ENCODE measurements around the gene KRTAP5-5. TPM values are rescaled to one million over a fixed set of nuclear protein-coding genes. Genes with fewer than 3 reads are reported as not detected.
"Not testable (repeated sequence)": the region's sequence is repeated elsewhere in the genome, so short reads cannot be mapped to it uniquely, and the experiment has no call there.

KRTAP5-5 gene
- polyA plus RNA-seq, 1 donor from 2014 or later: not detected

GRCh38 chr11:1644601-1645356 is 15.2 kb downstream of the KRTAP5-5 start:
- H3K79me2 ChIP-seq (replicated peaks; ENCODE audit: insufficient read depth, low read length): no peaks in the 10 kb centered on the region
- no peak overlapping the region for H3K4me3 ChIP-seq (ENCODE audit: low read length)
- no peak overlapping the region for H3K27ac ChIP-seq (ENCODE audit: low read length)
- no peaks in the 10 kb centered on the region for H4K20me1 ChIP-seq (ENCODE audit: insufficient read depth)
- no peaks in the 10 kb centered on the region for H3K36me3 ChIP-seq (ENCODE audit: insufficient read depth, low read length)
- H3K9me3 ChIP-seq (ENCODE audit: low read length): no peaks in the 10 kb centered on the region
- no peaks in the 10 kb centered on the region for H3F3A ChIP-seq (ENCODE audit: insufficient read depth, low read length, poor library complexity, severe bottlenecking)
- H3K27me3 ChIP-seq (ENCODE audit: insufficient read depth, low read depth, low read length): no peaks in the 10 kb centered on the region
- no peak overlapping the region for H2AFZ ChIP-seq (ENCODE audit: low read depth, low read length)
- TF ChIP-seq TAF1 (IDR thresholded peaks at IDR 0.05; ENCODE audit: low read depth) (no peak), RAD21 (conservative IDR thresholded peaks at IDR 0.05) (no peak), MXI1 (conservative IDR thresholded peaks at IDR 0.05; ENCODE audit: poor library complexity, severe bottlenecking) (no peak), EP300 (conservative IDR thresholded peaks at IDR 0.05; ENCODE audit: poor library complexity, severe bottlenecking) (no peak), POLR2AphosphoS5 (IDR thresholded peaks at IDR 0.05) (no peak), EZH2 (IDR thresholded peaks at IDR 0.05; ENCODE audit: borderline replicate concordance, insufficient read depth, low read length, poor library complexity, severe bottlenecking) (no peak), REST (IDR thresholded peaks at IDR 0.05; ENCODE audit: borderline replicate concordance) (no peak)
- TF ChIP-seq, protein P1, sequence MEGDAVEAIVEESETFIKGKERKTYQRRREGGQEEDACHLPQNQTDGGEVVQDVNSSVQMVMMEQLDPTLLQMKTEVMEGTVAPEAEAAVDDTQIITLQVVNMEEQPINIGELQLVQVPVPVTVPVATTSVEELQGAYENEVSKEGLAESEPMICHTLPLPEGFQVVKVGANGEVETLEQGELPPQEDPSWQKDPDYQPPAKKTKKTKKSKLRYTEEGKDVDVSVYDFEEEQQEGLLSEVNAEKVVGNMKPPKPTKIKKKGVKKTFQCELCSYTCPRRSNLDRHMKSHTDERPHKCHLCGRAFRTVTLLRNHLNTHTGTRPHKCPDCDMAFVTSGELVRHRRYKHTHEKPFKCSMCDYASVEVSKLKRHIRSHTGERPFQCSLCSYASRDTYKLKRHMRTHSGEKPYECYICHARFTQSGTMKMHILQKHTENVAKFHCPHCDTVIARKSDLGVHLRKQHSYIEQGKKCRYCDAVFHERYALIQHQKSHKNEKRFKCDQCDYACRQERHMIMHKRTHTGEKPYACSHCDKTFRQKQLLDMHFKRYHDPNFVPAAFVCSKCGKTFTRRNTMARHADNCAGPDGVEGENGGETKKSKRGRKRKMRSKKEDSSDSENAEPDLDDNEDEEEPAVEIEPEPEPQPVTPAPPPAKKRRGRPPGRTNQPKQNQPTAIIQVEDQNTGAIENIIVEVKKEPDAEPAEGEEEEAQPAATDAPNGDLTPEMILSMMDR (IDR thresholded peaks at IDR 0.05; ENCODE audit: poor library complexity, severe bottlenecking): no peak
- H3K9ac ChIP-seq (ENCODE audit: low read length): no peak overlapping the region
- no peaks in the 10 kb centered on the region for H3K9me2 ChIP-seq (ENCODE audit: insufficient read depth, low read length)
- no peak overlapping the region for H3K4me2 ChIP-seq (ENCODE audit: low read length)

DNA sequence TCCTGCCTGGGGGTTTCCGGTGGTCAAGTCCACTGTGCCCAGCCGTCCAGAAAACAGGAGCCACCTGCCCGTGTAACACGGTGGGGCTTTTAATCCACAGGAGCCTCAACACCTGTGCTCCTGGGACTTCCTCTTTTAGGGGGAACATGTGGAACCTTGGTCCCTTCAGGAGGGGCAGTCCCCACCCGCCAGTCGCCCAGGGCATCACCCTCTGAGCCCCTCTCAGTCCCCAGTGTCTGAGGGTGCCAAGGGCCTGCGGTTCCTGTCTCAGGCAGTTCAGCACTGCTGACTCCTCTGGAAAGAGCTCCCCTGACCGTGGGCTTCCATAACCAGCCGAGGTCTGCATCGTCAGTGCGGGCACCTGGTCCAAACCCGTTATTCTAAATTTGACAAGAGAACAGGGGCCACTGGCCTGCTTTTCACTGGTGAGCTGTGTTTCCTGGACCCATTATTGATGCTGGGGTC is 15.8 kb downstream of the KRTAP5-5 start:
- TF ChIP-seq REST (IDR thresholded peaks at IDR 0.05; ENCODE audit: borderline replicate concordance) (no peak), EZH2 (IDR thresholded peaks at IDR 0.05; ENCODE audit: borderline replicate concordance, insufficient read depth, low read length, poor library complexity, severe bottlenecking) (no peak), EP300 (conservative IDR thresholded peaks at IDR 0.05; ENCODE audit: poor library complexity, severe bottlenecking) (no peak), SMC3 (conservative IDR thresholded peaks at IDR 0.05; ENCODE audit: poor library complexity) (no peak), POLR2AphosphoS5 (IDR thresholded peaks at IDR 0.05) (no peak), RAD21 (conservative IDR thresholded peaks at IDR 0.05) (no peak), MXI1 (conservative IDR thresholded peaks at IDR 0.05; ENCODE audit: poor library complexity, severe bottlenecking) (no peak), TAF1 (IDR thresholded peaks at IDR 0.05; ENCODE audit: low read depth) (no peak)
- TF ChIP-seq, protein P1 (IDR thresholded peaks at IDR 0.05; ENCODE audit: poor library complexity, severe bottlenecking): no peak
- Histone ChIP-seq H3K27me3 (ENCODE audit: insufficient read depth, low read depth, low read length) (no peaks in the 10 kb centered on the region), H3F3A (ENCODE audit: insufficient read depth, low read length, poor library complexity, severe bottlenecking) (no peaks in the 10 kb centered on the region)

GRCh38 chr11:1646540-1646939 is 17.0 kb downstream of the KRTAP5-5 start:
- H4K20me1 ChIP-seq (ENCODE audit: insufficient read depth); H3K27me3 ChIP-seq (ENCODE audit: insufficient read depth, low read depth, low read length); H3K9me2 ChIP-seq (ENCODE audit: insufficient read depth, low read length); H3K4me3 ChIP-seq (ENCODE audit: low read length); H3K79me2 ChIP-seq (replicated peaks; ENCODE audit: insufficient read depth, low read length); H3K27ac ChIP-seq (ENCODE audit: low read length); H2AFZ ChIP-seq (ENCODE audit: low read depth, low read length); H3K9ac ChIP-seq (ENCODE audit: low read length); H3K4me2 ChIP-seq (ENCODE audit: low read length); H3K36me3 ChIP-seq (ENCODE audit: insufficient read depth, low read length); H3F3A ChIP-seq (ENCODE audit: insufficient read depth, low read length, poor library complexity, severe bottlenecking); H3K9me3 ChIP-seq (ENCODE audit: low read length): not testable (repeated sequence)

More for the DNA sequence above, 15.8 kb downstream of the KRTAP5-5 start:
- H3K4me3 ChIP-seq (ENCODE audit: low read length): no peak overlapping the region
- H3K9me3 ChIP-seq (ENCODE audit: low read length): no peaks in the 10 kb centered on the region
- no peak overlapping the region for H2AFZ ChIP-seq (ENCODE audit: low read depth, low read length)
- H3K27ac ChIP-seq (ENCODE audit: low read length): no peak overlapping the region
- H3K36me3 ChIP-seq (ENCODE audit: insufficient read depth, low read length): no peaks in the 10 kb centered on the region
- H3K4me2 ChIP-seq (ENCODE audit: low read length): no peak overlapping the region
- H3K79me2 ChIP-seq (replicated peaks; ENCODE audit: insufficient read depth, low read length): no peaks in the 10 kb centered on the region
- no peaks in the 10 kb centered on the region for H4K20me1 ChIP-seq (ENCODE audit: insufficient read depth)
- H3K9ac ChIP-seq (ENCODE audit: low read length): no peak overlapping the region
- H3K9me2 ChIP-seq (ENCODE audit: insufficient read depth, low read length): no peaks in the 10 kb centered on the region
